Measurements from ENCODE around the gene FAM168A. TPM values are rescaled to one million over a fixed set of nuclear protein-coding genes. Genes with fewer than 3 reads are reported as not detected.

The FAM168A gene
- total RNA-seq, 2 experiments from 2014 or later, result 12.7 to 17.5 TPM

GRCh38 chr11:73356979-73357860, 240.7 kb downstream of the FAM168A start:
- CTCF ChIA-PET, result interaction anchor here (0.7 to 1.5 kb wide), 4 partner anchors 37 to 269 kb away, joined by 3 to 8 read pairs (median 4); no protein-coding TSS in a partner anchor
- no peaks in the 10 kb centered on the region for H3K4me1 Mint-ChIP-seq
- intact Hi-C loops (cut with DNase I, micrococcal nuclease), result no loop called here

GRCh38 chr11:73355109-73355508, 242.8 kb downstream of the FAM168A start:
- CTCF ChIA-PET, result interaction anchor here (1.0 to 1.3 kb wide), 2 partner anchors 20 to 39 kb away, joined by 3 to 4 read pairs; no protein-coding TSS in a partner anchor
- DNase-seq (no peak), ATAC-seq (no peak)
- Mint-ChIP-seq H3K4me1 (peaks cover 2% of the 10 kb centered on the region), H3K27me3 (no peaks in the 10 kb centered on the region), H3K36me3 (ENCODE audit: low read depth) (no peaks in the 10 kb centered on the region), H3K9me3 (ENCODE audit: low read depth) (no peaks in the 10 kb centered on the region), H3K4me3 (no peak overlapping the region), H3K27ac (no peak overlapping the region)
- POLR2A ChIA-PET, result no interaction called here
- intact Hi-C loops (cut with DNase I, micrococcal nuclease), result no loop called here

More at GRCh38 chr11:73356979-73357860, 240.7 kb downstream of the FAM168A start:
- H3K36me3 Mint-ChIP-seq (ENCODE audit: low read depth), result no peaks in the 10 kb centered on the region
- DNase-seq (no peak), ATAC-seq (no peak)
- H3K27me3 Mint-ChIP-seq, result no peaks in the 10 kb centered on the region
- no peak overlapping the region for H3K4me3 Mint-ChIP-seq
- no peaks in the 10 kb centered on the region for H3K9me3 Mint-ChIP-seq (ENCODE audit: low read depth)
- POLR2A ChIA-PET, result no interaction called here
- H3K27ac Mint-ChIP-seq, result no peak overlapping the region

- no peaks in the 10 kb centered on the region for H3K36me3 Mint-ChIP-seq (ENCODE audit: low read depth)
- ChIA-PET POLR2A (no interaction called here), CTCF (interaction anchor here (0.6 to 6.5 kb wide), 3 partner anchors 40 to 308 kb away, joined by 4 to 75 read pairs (median 52); no protein-coding TSS in a partner anchor)
- H3K4me3 Mint-ChIP-seq, result no peak overlapping the region
- no peaks in the 10 kb centered on the region for H3K27me3 Mint-ChIP-seq
- peaks cover 2% of the 10 kb centered on the region for H3K4me1 Mint-ChIP-seq
- DNase-seq (no peak), ATAC-seq (peak; percentile 38)
- intact Hi-C loops (cut with DNase I, micrococcal nuclease), result no loop called here
- H3K27ac Mint-ChIP-seq, result no peak overlapping the region
- H3K9me3 Mint-ChIP-seq (ENCODE audit: low read depth), result no peaks in the 10 kb centered on the region
Observed at GRCh38 chr11:73353422-73353821, 244.5 kb downstream of the FAM168A start.

GRCh38 chr11:73350908-73351636, 246.8 kb downstream of the FAM168A start:
- POLR2A ChIA-PET, result interaction anchor here (0.6 kb wide), 1 partner anchor 399 kb away, joined by 3 read pairs; no protein-coding TSS in a partner anchor
- DNase-seq, result peak; percentile 75
- H3K4me1 Mint-ChIP-seq, result peaks cover 2% of the 10 kb centered on the region
- H3K4me3 Mint-ChIP-seq, result no peak overlapping the region
- H3K27me3 Mint-ChIP-seq, result no peaks in the 10 kb centered on the region
- no peak overlapping the region for H3K27ac Mint-ChIP-seq
- H3K9me3 Mint-ChIP-seq (ENCODE audit: low read depth), result no peaks in the 10 kb centered on the region
- CTCF ChIA-PET, result interaction anchor here (0.5 to 6.5 kb wide), 53 partner anchors 9 to 1226 kb away, joined by 3 to 75 read pairs (median 5); partner anchors contain the start of genes ARHGEF17, FAM168A, PLEKHB1 and RELT
- no peaks in the 10 kb centered on the region for H3K36me3 Mint-ChIP-seq (ENCODE audit: low read depth)
- intact Hi-C loops (cut with DNase I, micrococcal nuclease), result loop anchor here (1.0 kb wide), 3 partner anchors 25 to 310 kb away; partner anchors contain the start of gene RELT (in 1 of the 2)
- ATAC-seq, result peak; percentile 85

Other genes with a start within 250 kb of the FAM168A start
- gene RELT, start 221.7 kb downstream of the FAM168A start, total RNA-seq, result 10 to 100 TPM; 18.5 to 21.3 TPM
- 10 to 100 TPM; 10.6 to 16.2 TPM for gene PLEKHB1, start 48.5 kb upstream of the FAM168A start, total RNA-seq
- gene RAB6A, start 163.0 kb upstream of the FAM168A start, total RNA-seq, result 10 to 100 TPM; 57.9 to 58.9 TPM
- 10 to 100 TPM; 48.5 to 52.0 TPM for gene MRPL48, start 189.8 kb upstream of the FAM168A start, total RNA-seq